NCI-H2196 treated with DMSO at 0.1 percent for 48 hours (cell line): ENCODE data around the gene IGBP1.
"Not testable (repeated sequence)": the region's sequence is repeated elsewhere in the genome, so short reads cannot be mapped to it uniquely, and the experiment has no call there.

ENCODE experiments used
- DNase-seq: peaks from one replicate; lab custom pipeline; 2025; ENCODE audit not compliant: unreplicated experiment; lab: John Stamatoyannopoulos, UW

Gene IGBP1

GRCh38 chrX:70133303-70134115, at the start of gene IGBP1:
Gene IGBP1, plus strand, starts transcription at chrX:70133447. Its CDS starts 501 bp downstream, at chrX:70133948.
- DNase-seq: peak; percentile 81

GRCh38 chrX:70084592-70085240, 48.5 kb upstream of the IGBP1 start:
- DNase-seq: no peak

- peak; percentile 1 for DNase-seq
These were observed 45.2 kb upstream of the IGBP1 start for GRCh38 chrX:70087857-70088630.

- DNase-seq: no peak
These were observed 44.5 kb upstream of the IGBP1 start for GRCh38 chrX:70088751-70089150.

GRCh38 chrX:70089604-70090297, 43.5 kb upstream of the IGBP1 start:
- no peak for DNase-seq

GRCh38 chrX:70092247-70092646, 41.0 kb upstream of the IGBP1 start:
- DNase-seq: no peak

- no peak for DNase-seq
These were observed 37.2 kb upstream of the IGBP1 start for GRCh38 chrX:70096052-70096451.

- no peak for DNase-seq
These were observed 28.0 kb upstream of the IGBP1 start for GRCh38 chrX:70105229-70105628.

GRCh38 chrX:70111436-70112026, 21.7 kb upstream of the IGBP1 start:
- not testable (repeated sequence) for DNase-seq

GRCh38 chrX:70117738-70118137, 15.5 kb upstream of the IGBP1 start:
- DNase-seq: no peak

- DNase-seq: not testable (repeated sequence)
These were observed 10.2 kb upstream of the IGBP1 start for GRCh38 chrX:70123014-70123413.

GRCh38 chrX:70124678-70125077, 8.6 kb upstream of the IGBP1 start:
- DNase-seq: no peak

- no peak for DNase-seq
These were observed 5.2 kb upstream of the IGBP1 start for GRCh38 chrX:70128071-70128470.

GRCh38 chrX:70129816-70130215, 3.4 kb upstream of the IGBP1 start:
- no peak for DNase-seq

- DNase-seq: no peak
These were observed 1.0 kb upstream of the IGBP1 start for GRCh38 chrX:70132224-70132623.

- no peak for DNase-seq
These were observed 357 bp upstream of the IGBP1 start for GRCh38 chrX:70132877-70133302.

- peak; percentile 7 for DNase-seq
These were observed 850 bp downstream of the IGBP1 start for GRCh38 chrX:70134116-70134477.

GRCh38 chrX:70138622-70139021, 5.4 kb downstream of the IGBP1 start:
- no peak for DNase-seq

GRCh38 chrX:70139736-70140135, 6.5 kb downstream of the IGBP1 start:
- no peak for DNase-seq

- no peak for DNase-seq
These were observed 8.1 kb downstream of the IGBP1 start for GRCh38 chrX:70141373-70141772.
